SK-N-SH (cell line): Measurements from ENCODE around the gene TYROBP. TPM values are rescaled to one million over a fixed set of nuclear protein-coding genes. Genes with fewer than 3 reads are reported as not detected.

Experiments used
- CTCF ChIA-PET: fragments of 300-600, 350-600 bp; formaldehyde crosslinking; extraction: SDS; loops from one replicate; lab custom pipeline; 2021; lab: Yijun Ruan, JAX
- POLR2A ChIA-PET: fragments of 350-600 bp; sonication (Branson Sonifier 250); formaldehyde crosslinking; extraction: SDS; loops from one replicate; lab custom pipeline; 2020; ENCODE audit warnings: antibody characterized with exemption, inconsistent platforms; lab: Yijun Ruan, JAX
- DNase-seq: peaks from one replicate; pipeline ENCODE4 v3.0.0; 2012
- H2AFZ ChIP-seq: fragments of 200-600 bp; sonication (generic); 2 replicates; pipeline ENCODE4 v1.8.1; 2016; ENCODE audit warnings: antibody characterized with exemption, mild to moderate bottlenecking, low read depth
- H3F3A ChIP-seq: fragments of 200-600 bp; sonication (generic); replicated peaks from 2 replicates; pipeline ENCODE3; 2016; ENCODE audit warnings: antibody characterized with exemption, mild to moderate bottlenecking; ENCODE audit not compliant: insufficient read depth
- H3K27ac ChIP-seq, 2 experiments: fragments of 200-500 bp in 1 of 2; fragments of 200-600 bp in 1 of 2; sonication (Bioruptor generic) in 1 of 2; sonication (generic), shearing (Covaris generic) in 1 of 2; 2 replicates each; pipeline versions ENCODE4 v1.5.1 to v1.6.1; 2014 to 2016; ENCODE audit warnings: low read depth in 2 of 2, inconsistent platforms in 1 of 2, low read length in 1 of 2, mild to moderate bottlenecking in 1 of 2, mixed read lengths in 1 of 2
- H3K27me3 ChIP-seq: fragments of 200-600 bp; sonication (generic), shearing (Covaris generic); 2 replicates; pipeline ENCODE4 v1.6.1; 2016; ENCODE audit warnings: mixed run types; ENCODE audit not compliant: insufficient read depth
- H3K36me3 ChIP-seq, 2 experiments: fragments of 200-500 bp in 1 of 2; fragments of 200-600 bp in 1 of 2; sonication (Bioruptor generic) in 1 of 2; sonication (generic) in 1 of 2; replicated peaks in 1 of 2; 2 replicates each; pipeline versions ENCODE3 to v1.5.1; 2014 to 2016; ENCODE audit warnings: low read length in 1 of 2, mild to moderate bottlenecking in 1 of 2; ENCODE audit not compliant: insufficient read depth in 2 of 2, control insufficient read depth in 1 of 2
- H3K4me1 ChIP-seq, 2 experiments: fragments of 200-500 bp in 1 of 2; fragments of 200-600 bp in 1 of 2; sonication (Bioruptor generic) in 1 of 2; sonication (generic), shearing (Covaris generic) in 1 of 2; 2 replicates each; pipeline versions ENCODE4 v1.5.1 to v1.6.1; 2014 to 2016; ENCODE audit warnings: low read depth in 1 of 2, low read length in 1 of 2, mixed run types in 1 of 2; ENCODE audit not compliant: insufficient read depth in 2 of 2, control insufficient read depth in 1 of 2
- H3K4me2 ChIP-seq: fragments of 200-600 bp; sonication (generic), shearing (Covaris generic); 2 replicates; pipeline ENCODE4 v1.6.1; 2017; ENCODE audit warnings: mixed run types
- H3K4me3 ChIP-seq, 2 experiments: fragments of 200-500 bp in 1 of 2; fragments of 200-600 bp in 1 of 2; sonication (Bioruptor generic) in 1 of 2; sonication (generic), shearing (Covaris generic) in 1 of 2; 2 replicates each; pipeline versions ENCODE4 v1.5.1 to v1.8.1; 2014 to 2016; ENCODE audit warnings: low read depth in 2 of 2, inconsistent platforms in 1 of 2, low read length in 1 of 2, mild to moderate bottlenecking in 1 of 2, mixed read lengths in 1 of 2, moderate library complexity in 1 of 2
- H3K79me2 ChIP-seq: fragments of 200-600 bp; sonication (generic); 2 replicates; pipeline ENCODE4 v1.8.1; 2017; ENCODE audit warnings: mild to moderate bottlenecking; ENCODE audit not compliant: insufficient read depth
- H3K9ac ChIP-seq: fragments of 200-600 bp; sonication (generic); 2 replicates; pipeline ENCODE4 v1.6.1; 2017; ENCODE audit warnings: mixed run types
- H3K9me2 ChIP-seq: fragments of 200-600 bp; sonication (generic); 2 replicates; pipeline ENCODE4 v1.6.1; 2017; ENCODE audit warnings: mixed run types
- H3K9me3 ChIP-seq: fragments of 200-600 bp; sonication (generic); 2 replicates; pipeline ENCODE4 v1.6.1; 2017; ENCODE audit warnings: mixed run types, mild to moderate bottlenecking, moderate library complexity
- H4K20me1 ChIP-seq: fragments of 200-600 bp; sonication (generic); 2 replicates; pipeline ENCODE4 v1.6.1; 2017; ENCODE audit warnings: mild to moderate bottlenecking, mixed run types; ENCODE audit not compliant: insufficient read depth
- ELF1 ChIP-seq: IDR thresholded peaks from 2 replicates; pipeline ENCODE4 v1.4.0; 2012
- EZH2phosphoT487 ChIP-seq: fragments of 200-600 bp; sonication (generic); IDR thresholded peaks from 2 replicates; pipeline ENCODE4 v1.6.1; 2017; ENCODE audit warnings: low read depth, mixed run types, mild to moderate bottlenecking, antibody characterized with exemption, moderate library complexity, borderline replicate concordance
- FOSL2 ChIP-seq: IDR thresholded peaks from 2 replicates; pipeline ENCODE4 v1.4.0; 2012; ENCODE audit warnings: low read depth, mild to moderate bottlenecking, moderate library complexity, borderline replicate concordance
- FOXJ3 ChIP-seq: sonication (generic); formaldehyde crosslinking; IDR thresholded peaks from 2 replicates; pipeline ENCODE4 v1.5.1; 2020; ENCODE audit warnings: mild to moderate bottlenecking, missing genetic modification reagents
- GATA2 ChIP-seq: sonication (generic); formaldehyde crosslinking; IDR thresholded peaks from 2 replicates; pipeline ENCODE4 v1.5.0; 2020; ENCODE audit warnings: mild to moderate bottlenecking, missing genetic modification reagents
- RCOR1 ChIP-seq: fragments of 150-350 bp; IDR thresholded peaks from 2 replicates; pipeline ENCODE4 v1.6.1; 2017; ENCODE audit warnings: antibody characterized with exemption, low read length
- RFX5 ChIP-seq: IDR thresholded peaks from 2 replicates; pipeline ENCODE4 v1.6.1; 2012; ENCODE audit warnings: mild to moderate bottlenecking, improper control_type of control experiment, low read length
- RXRA ChIP-seq: IDR thresholded peaks from 2 replicates; pipeline ENCODE4 v1.4.0; 2012; ENCODE audit warnings: low read depth, mild to moderate bottlenecking, borderline replicate concordance
- SIN3A ChIP-seq: IDR thresholded peaks from 2 replicates; pipeline ENCODE4 v1.6.1; 2012; ENCODE audit warnings: low read depth, mild to moderate bottlenecking, low read length, moderate library complexity, borderline replicate concordance
- TCF12 ChIP-seq: IDR thresholded peaks from 2 replicates; pipeline ENCODE4 v1.4.0; 2012
- WGBS: methylation state at CpG from one replicate; pipeline ENCODE4 v1.1.6; 2017; ENCODE audit warnings: low lambda C conversion rate; 5-methylcytosine and 5-hydroxymethylcytosine counted together
- polyA plus RNA-seq, 3 experiments: library from polyadenylated mRNA; depleted of rRNA; stranded (reverse); fragments of >200 nt; gene quantifications; 2 replicates each; pipeline ENCODE4 v1.2.3, GENCODE V29; 2012
- TF ChIP-seq, protein P1 (sequence below): IDR thresholded peaks from 2 replicates; pipeline ENCODE4 v1.4.0; 2012; ENCODE audit warnings: low read depth, borderline replicate concordance
- TF ChIP-seq, protein P2 (sequence below): fragments of 150-350 bp; IDR thresholded peaks from 2 replicates; pipeline ENCODE4 v1.6.1; 2017; ENCODE audit warnings: antibody characterized with exemption, low read length, low read depth, borderline replicate concordance
- TF ChIP-seq, protein P3 (sequence below): fragments of 200-600 bp; sonication (generic); IDR thresholded peaks from 2 replicates; pipeline ENCODE4 v1.6.1; 2017; ENCODE audit warnings: antibody characterized with exemption, mild to moderate bottlenecking, moderate library complexity
- TF ChIP-seq, protein P4 (sequence below): IDR thresholded peaks from 2 replicates; pipeline ENCODE4 v1.4.0; 2012; ENCODE audit warnings: low read depth, borderline replicate concordance

The TYROBP gene
- polyA plus RNA-seq, 1 of the 3 experiments (the other 2 are of a cell fraction), result not detected

DNA sequence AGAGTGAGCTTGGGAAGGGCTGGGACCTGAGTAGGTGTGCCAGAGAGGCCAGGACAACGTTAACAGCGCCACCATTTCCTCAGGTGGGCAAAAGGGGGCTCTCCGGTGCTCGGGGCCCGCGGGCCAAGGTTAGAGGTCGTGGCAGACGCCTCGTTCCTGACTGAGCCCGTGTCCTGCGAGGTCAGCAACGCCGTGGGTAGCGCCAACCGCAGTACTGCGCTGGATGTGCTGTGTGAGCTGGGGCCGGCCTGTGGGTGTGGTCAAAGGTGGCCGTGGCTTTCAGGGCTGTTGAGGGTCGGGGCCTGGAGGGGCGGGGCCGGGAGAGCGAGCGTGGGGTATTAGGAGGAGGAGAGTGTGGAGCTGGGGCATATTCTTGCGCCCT is 47.7 kb downstream of the TYROBP start:
- Histone ChIP-seq H3K9me3 (no peaks in the 10 kb centered on the region), H3K9ac (no peak overlapping the region), H3K4me3 (no peak overlapping the region), H3K27ac (no peak overlapping the region), H3K36me3 (no peaks in the 10 kb centered on the region), H3F3A (no peaks in the 10 kb centered on the region), H3K9me2 (no peaks in the 10 kb centered on the region), H3K4me1 (peaks cover 0 to 11% of the 10 kb centered on the region in 2 experiments; a peak in 1 of 4 replicates), H3K79me2 (no peaks in the 10 kb centered on the region), H4K20me1 (no peaks in the 10 kb centered on the region), H2AFZ (no peak overlapping the region), H3K27me3 (no peaks in the 10 kb centered on the region), H3K4me2 (no peak overlapping the region)
- POLR2A ChIA-PET, result no interaction called here
- TF ChIP-seq SIN3A, result no peak
- TF ChIP-seq, protein P1, sequence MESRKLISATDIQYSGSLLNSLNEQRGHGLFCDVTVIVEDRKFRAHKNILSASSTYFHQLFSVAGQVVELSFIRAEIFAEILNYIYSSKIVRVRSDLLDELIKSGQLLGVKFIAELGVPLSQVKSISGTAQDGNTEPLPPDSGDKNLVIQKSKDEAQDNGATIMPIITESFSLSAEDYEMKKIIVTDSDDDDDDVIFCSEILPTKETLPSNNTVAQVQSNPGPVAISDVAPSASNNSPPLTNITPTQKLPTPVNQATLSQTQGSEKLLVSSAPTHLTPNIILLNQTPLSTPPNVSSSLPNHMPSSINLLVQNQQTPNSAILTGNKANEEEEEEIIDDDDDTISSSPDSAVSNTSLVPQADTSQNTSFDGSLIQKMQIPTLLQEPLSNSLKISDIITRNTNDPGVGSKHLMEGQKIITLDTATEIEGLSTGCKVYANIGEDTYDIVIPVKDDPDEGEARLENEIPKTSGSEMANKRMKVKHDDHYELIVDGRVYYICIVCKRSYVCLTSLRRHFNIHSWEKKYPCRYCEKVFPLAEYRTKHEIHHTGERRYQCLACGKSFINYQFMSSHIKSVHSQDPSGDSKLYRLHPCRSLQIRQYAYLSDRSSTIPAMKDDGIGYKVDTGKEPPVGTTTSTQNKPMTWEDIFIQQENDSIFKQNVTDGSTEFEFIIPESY, result no peak
- CTCF ChIA-PET, result interaction anchor here (1.0 to 1.2 kb wide), 2 partner anchors 10 to 11 kb away, joined by 3 to 5 read pairs; no protein-coding TSS in a partner anchor
- no peak for DNase-seq
- WGBS, result 77% methylated on average over 19 of the region's 24 CpGs

DNA sequence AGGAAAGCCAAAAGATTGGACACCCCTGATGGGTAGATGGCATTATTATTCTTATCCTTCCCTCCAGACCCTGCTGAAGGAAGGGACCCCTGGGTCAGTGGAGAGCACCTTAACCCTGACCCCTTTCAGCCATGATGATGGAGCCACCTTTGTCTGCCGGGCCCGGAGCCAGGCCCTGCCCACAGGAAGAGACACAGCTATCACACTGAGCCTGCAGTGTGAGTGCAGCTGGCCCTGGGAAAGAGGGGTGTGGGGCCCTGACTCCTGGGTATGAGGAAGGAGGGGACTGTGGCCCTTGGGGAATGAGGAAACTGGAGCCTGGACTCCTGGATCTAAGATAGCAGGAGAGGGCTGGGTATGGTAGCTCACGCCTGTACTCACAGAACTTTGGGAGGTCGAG is 48.7 kb downstream of the TYROBP start:
- no peak overlapping the region for H3K4me3 ChIP-seq
- no peaks in the 10 kb centered on the region for H3K9me2 ChIP-seq
- H3K27me3 ChIP-seq, result no peaks in the 10 kb centered on the region
- H3K27ac ChIP-seq, result no peak overlapping the region
- POLR2A ChIA-PET, result no interaction called here
- no peak overlapping the region for H3K4me2 ChIP-seq
- no peaks in the 10 kb centered on the region for H3K9me3 ChIP-seq
- no peak overlapping the region for H2AFZ ChIP-seq
- DNase-seq, result no peak
- H4K20me1 ChIP-seq, result no peaks in the 10 kb centered on the region
- no peaks in the 10 kb centered on the region for H3K79me2 ChIP-seq
- no peaks in the 10 kb centered on the region for H3F3A ChIP-seq
- TF ChIP-seq, protein P2, sequence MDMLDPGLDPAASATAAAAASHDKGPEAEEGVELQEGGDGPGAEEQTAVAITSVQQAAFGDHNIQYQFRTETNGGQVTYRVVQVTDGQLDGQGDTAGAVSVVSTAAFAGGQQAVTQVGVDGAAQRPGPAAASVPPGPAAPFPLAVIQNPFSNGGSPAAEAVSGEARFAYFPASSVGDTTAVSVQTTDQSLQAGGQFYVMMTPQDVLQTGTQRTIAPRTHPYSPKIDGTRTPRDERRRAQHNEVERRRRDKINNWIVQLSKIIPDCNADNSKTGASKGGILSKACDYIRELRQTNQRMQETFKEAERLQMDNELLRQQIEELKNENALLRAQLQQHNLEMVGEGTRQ, result no peak
- TF ChIP-seq FOSL2 (no peak), RXRA (no peak), SIN3A (no peak), FOXJ3 (CRISPR knock-in tag) (no peak), RFX5 (no peak), ELF1 (no peak), GATA2 (CRISPR knock-in tag) (no peak), TCF12 (no peak), RCOR1 (no peak), EZH2phosphoT487 (no peak)
- TF ChIP-seq, protein P3, sequence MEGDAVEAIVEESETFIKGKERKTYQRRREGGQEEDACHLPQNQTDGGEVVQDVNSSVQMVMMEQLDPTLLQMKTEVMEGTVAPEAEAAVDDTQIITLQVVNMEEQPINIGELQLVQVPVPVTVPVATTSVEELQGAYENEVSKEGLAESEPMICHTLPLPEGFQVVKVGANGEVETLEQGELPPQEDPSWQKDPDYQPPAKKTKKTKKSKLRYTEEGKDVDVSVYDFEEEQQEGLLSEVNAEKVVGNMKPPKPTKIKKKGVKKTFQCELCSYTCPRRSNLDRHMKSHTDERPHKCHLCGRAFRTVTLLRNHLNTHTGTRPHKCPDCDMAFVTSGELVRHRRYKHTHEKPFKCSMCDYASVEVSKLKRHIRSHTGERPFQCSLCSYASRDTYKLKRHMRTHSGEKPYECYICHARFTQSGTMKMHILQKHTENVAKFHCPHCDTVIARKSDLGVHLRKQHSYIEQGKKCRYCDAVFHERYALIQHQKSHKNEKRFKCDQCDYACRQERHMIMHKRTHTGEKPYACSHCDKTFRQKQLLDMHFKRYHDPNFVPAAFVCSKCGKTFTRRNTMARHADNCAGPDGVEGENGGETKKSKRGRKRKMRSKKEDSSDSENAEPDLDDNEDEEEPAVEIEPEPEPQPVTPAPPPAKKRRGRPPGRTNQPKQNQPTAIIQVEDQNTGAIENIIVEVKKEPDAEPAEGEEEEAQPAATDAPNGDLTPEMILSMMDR, result no peak
- TF ChIP-seq, protein P4, sequence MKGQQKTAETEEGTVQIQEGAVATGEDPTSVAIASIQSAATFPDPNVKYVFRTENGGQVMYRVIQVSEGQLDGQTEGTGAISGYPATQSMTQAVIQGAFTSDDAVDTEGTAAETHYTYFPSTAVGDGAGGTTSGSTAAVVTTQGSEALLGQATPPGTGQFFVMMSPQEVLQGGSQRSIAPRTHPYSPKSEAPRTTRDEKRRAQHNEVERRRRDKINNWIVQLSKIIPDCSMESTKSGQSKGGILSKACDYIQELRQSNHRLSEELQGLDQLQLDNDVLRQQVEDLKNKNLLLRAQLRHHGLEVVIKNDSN, result no peak
- TF ChIP-seq, all 33 proteins: peak for 0
- 66% methylated on average over 4 of the region's 4 CpGs for whole genome bisulfite sequencing
- CTCF ChIA-PET, result interaction anchor here (1.2 kb wide), 1 partner anchor 9 kb away, joined by 5 read pairs; no protein-coding TSS in a partner anchor
- Histone ChIP-seq H3K9ac (no peak overlapping the region), H3K36me3 (no peaks in the 10 kb centered on the region), H3K4me1 (peaks cover 0 to 11% of the 10 kb centered on the region in 2 experiments; a peak in 1 of 4 replicates)
